GM21367 (cell line): Measurements from ENCODE around the gene MYO1E.
"Not testable (repeated sequence)": the region's sequence is repeated elsewhere in the genome, so short reads cannot be mapped to it uniquely, and the experiment has no call there.

Source experiments
- ATAC-seq: cut with Tn5 transposase; IDR thresholded peaks from one replicate; pipeline ENCODE4 v1.9.1; 2021; ENCODE audit not compliant: unreplicated experiment

Gene MYO1E

GRCh38 chr15:59147666-59148065 is 225.0 kb downstream of the MYO1E start:
- ATAC-seq, result no peak

- ATAC-seq, result not testable (repeated sequence)
Observed at GRCh38 chr15:59144594-59144993, 228.1 kb downstream of the MYO1E start.

GRCh38 chr15:59143281-59143680 is 229.4 kb downstream of the MYO1E start:
- ATAC-seq, result no peak

GRCh38 chr15:59140422-59141226 is 232.0 kb downstream of the MYO1E start:
- ATAC-seq, result no peak

GRCh38 chr15:59138243-59138642 is 234.4 kb downstream of the MYO1E start:
- ATAC-seq, result no peak

- ATAC-seq, result no peak
Observed at GRCh38 chr15:59137566-59137965, 235.1 kb downstream of the MYO1E start.

GRCh38 chr15:59133929-59134427 is 238.7 kb downstream of the MYO1E start:
- no peak for ATAC-seq

- no peak for ATAC-seq
Observed at GRCh38 chr15:59131969-59132562, 240.6 kb downstream of the MYO1E start.

GRCh38 chr15:59131456-59131855 is 241.2 kb downstream of the MYO1E start:
- no peak for ATAC-seq

- not testable (repeated sequence) for ATAC-seq
Observed at GRCh38 chr15:59127255-59127654, 245.4 kb downstream of the MYO1E start.

GRCh38 chr15:59125683-59126082 is 247.0 kb downstream of the MYO1E start:
- not testable (repeated sequence) for ATAC-seq

- ATAC-seq, result no peak
Observed at GRCh38 chr15:59124261-59124660, 248.4 kb downstream of the MYO1E start.

GRCh38 chr15:59120937-59121336 is 251.7 kb downstream of the MYO1E start:
- no peak for ATAC-seq

- no peak for ATAC-seq
Observed at GRCh38 chr15:59119625-59120024, 253.0 kb downstream of the MYO1E start.

- ATAC-seq, result no peak
Observed at GRCh38 chr15:59116771-59117170, 255.9 kb downstream of the MYO1E start.

GRCh38 chr15:59116141-59116540 is 256.5 kb downstream of the MYO1E start:
- no peak for ATAC-seq

GRCh38 chr15:59115047-59115446 is 257.6 kb downstream of the MYO1E start:
- ATAC-seq, result no peak

GRCh38 chr15:59111251-59111650 is 261.4 kb downstream of the MYO1E start:
- no peak for ATAC-seq

GRCh38 chr15:59105854-59106253 is 266.8 kb downstream of the MYO1E start:
- ATAC-seq, result no peak

GRCh38 chr15:59104912-59105732 is 267.5 kb downstream of the MYO1E start, which contains the start of gene CCNB2:
Gene CCNB2, plus strand, starts transcription at chr15:59105146. Its CDS starts 123 bp downstream, at chr15:59105269.
- peak; percentile 95 for ATAC-seq

- peak; percentile 28 for ATAC-seq
Observed at GRCh38 chr15:59104602-59104911, 268.1 kb downstream of the MYO1E start.
